LoVo (cell line): ENCODE measurements around the gene CRY2.

Experiments used
- DNase-seq: peaks from one replicate; pipeline ENCODE4 v3.0.0-alpha.2; 2016; ENCODE audit warnings: low spot score

Gene CRY2

DNA sequence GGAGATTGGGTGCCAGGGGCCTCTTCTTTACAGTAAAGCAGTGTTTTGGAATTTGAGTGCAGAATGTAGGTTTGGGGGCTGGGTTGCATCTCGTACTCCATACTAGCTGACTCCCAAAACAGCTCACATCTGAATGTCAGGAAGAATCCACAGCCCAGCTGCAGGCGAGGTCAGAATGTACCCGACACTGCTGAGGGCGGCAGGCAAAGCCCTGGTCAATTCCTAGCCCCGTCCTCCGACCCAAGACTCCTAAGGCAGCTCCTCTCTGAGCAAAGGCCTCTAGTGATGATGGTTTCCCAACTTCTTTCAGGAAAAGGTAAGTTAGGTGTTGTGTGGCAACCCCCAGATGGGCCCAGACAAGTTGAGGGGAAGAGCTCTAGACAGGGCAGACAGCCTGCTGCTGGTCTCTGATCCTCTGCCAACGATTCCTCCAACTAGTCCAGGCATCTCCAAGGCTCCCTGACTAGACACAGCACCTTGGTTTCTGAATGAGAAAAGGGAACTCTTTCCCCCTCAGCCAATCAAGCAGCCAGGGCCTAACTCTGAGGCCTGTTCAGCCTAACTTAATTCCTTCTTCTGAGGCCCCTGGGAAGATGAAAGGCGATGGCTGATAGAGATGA lies 83.8 kb downstream of the CRY2 start:
- DNase-seq = no peak

DNA sequence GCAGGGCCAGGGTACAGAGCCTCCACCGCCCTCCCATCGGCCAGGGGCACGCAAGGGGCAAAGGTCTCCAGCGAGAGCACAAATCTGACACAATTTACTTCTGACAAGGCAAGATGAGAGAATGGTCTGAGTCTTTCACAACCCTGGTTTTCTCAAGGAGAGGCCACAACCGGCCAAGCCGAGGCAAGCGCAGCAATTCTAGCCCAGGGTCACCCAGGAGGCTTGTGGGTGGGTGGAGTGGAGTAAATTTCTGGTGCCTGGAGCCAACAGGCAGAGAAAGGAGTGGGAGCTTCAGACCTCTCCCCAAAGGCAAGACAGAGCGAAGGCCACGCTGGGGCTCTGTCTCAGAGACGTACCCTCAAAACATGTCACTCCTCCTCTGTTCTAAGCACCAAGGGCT lies 84.5 kb downstream of the CRY2 start:
- no peak for DNase-seq

DNA sequence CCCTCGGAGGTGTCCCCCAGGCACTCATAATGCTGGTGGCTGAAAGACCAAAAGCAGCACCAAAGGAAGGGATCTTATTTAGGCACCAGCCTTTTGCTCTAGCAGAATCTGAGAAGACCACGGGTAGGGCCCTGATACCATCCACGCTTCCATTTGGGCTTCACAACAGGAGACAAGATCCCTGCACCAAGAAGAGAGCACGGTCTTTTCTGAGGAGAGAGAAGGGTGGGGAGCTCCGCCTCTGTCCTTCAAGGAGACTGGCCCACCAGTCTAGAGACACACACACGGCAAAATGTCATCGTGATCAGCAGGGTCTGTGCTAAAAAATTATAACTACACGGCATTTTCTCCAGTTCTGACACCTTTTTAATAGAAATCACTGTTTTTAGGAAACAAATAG lies 84.9 kb downstream of the CRY2 start:
- DNase-seq = no peak
